OCI-LY3 (cell line): ENCODE measurements around the gene MTX2.

ENCODE experiments used
- CTCF ChIP-seq: fragments of 200-600, 300-600 bp; sonication (generic); IDR thresholded peaks from 2 replicates; pipeline ENCODE4 v1.5.1; 2014; ENCODE audit warnings: antibody characterized with exemption, low read length, low read depth
- EZH2phosphoT487 ChIP-seq: fragments of 200-600 bp; shearing (Covaris generic); IDR thresholded peaks from 2 replicates; pipeline ENCODE4 v1.6.1; 2018; ENCODE audit warnings: antibody characterized with exemption, mixed run types, low read depth

- no peak for TF ChIP-seq CTCF
- no peak for TF ChIP-seq EZH2phosphoT487
Measured at GRCh38 chr2:176280867-176281658, 11.8 kb downstream of the MTX2 start.
